H1 (cell line): ENCODE data around the gene PHF13. TPM values are rescaled to one million over a fixed set of nuclear protein-coding genes. Genes with fewer than 3 reads are reported as not detected.

Source experiments
- POLR2A ChIP-seq, 2 experiments: IDR thresholded peaks; 1 replicate in 1 of 2; 2 replicates in 1 of 2; pipeline ENCODE4 v1.6.1; 2011; ENCODE audit warnings: low read depth in 2 of 2, low read length in 2 of 2, mild to moderate bottlenecking in 2 of 2; ENCODE audit errors: control extremely low read depth in 1 of 2
- polyA plus RNA-seq, 7 experiments: library from polyadenylated mRNA; depleted of rRNA in 3 of 7; stranded (reverse) in 5 of 7; unstranded in 2 of 7; fragments of >200 nt in 5 of 7; fragments of 200-250 nt in 2 of 7; gene quantifications; 1 replicate in 5 of 7; 2 replicates in 1 of 7; 4 replicates in 1 of 7; pipeline versions ENCODE4 v1.2.1 to v1.2.3, GENCODE V29; 2011 to 2013; ENCODE audit warnings: missing spikeins in 2 of 7, mixed read lengths in 2 of 7
- total RNA-seq: library from RNA; stranded (reverse); fragmentation: NEBNext Ultra II Directional; extraction: Animal tissue kit (Norgen Biotek cat#: 25700); gene quantifications from 2 replicates; pipeline ENCODE4 v1.2.1, GENCODE V29; 2021
- TF ChIP-seq, protein P1 (sequence below): fragments of 300-600 bp; sonication (generic); IDR thresholded peaks from 2 replicates; pipeline ENCODE4 v1.7.1; 2012; ENCODE audit warnings: low read length, moderate library complexity, mild to moderate bottlenecking, inconsistent platforms; ENCODE audit not compliant: insufficient replicate concordance

The PHF13 gene
- total and polyA plus RNA-seq, 2 of the 8 experiments (the other 6 are each of a cell fraction or from before 2014, with no cell fraction given) = 11.7 to 39.6 TPM

DNA sequence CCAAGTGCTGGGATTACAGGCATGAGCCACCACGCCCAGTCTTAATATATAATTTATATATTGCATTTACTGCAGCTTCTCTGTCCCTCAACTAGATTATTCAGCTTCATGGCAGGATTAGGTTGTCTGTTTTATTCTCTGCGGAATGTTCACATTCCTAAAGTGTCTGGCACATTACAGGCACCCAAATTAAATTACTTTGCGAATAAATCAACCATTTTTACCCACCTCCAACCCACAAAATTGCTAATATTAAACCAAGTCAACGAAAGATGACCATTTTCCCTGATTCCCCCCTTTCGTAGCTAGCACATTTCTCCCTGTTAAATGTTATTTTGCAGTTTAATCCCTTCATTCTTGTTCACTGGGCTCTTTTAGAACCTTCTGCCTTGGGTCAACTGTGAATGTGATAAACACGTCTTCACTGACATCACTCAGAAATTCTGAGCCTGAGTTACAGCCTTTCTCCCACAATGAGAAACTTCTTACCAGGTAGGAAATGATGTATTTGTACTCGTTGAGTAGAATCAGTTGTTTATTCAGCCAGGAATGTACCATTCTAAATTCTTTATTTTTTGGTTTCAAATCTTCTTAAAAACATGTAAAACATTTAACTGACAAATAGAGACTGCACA is 47.0 kb downstream of the PHF13 start (continued):
- TF ChIP-seq, protein P1, sequence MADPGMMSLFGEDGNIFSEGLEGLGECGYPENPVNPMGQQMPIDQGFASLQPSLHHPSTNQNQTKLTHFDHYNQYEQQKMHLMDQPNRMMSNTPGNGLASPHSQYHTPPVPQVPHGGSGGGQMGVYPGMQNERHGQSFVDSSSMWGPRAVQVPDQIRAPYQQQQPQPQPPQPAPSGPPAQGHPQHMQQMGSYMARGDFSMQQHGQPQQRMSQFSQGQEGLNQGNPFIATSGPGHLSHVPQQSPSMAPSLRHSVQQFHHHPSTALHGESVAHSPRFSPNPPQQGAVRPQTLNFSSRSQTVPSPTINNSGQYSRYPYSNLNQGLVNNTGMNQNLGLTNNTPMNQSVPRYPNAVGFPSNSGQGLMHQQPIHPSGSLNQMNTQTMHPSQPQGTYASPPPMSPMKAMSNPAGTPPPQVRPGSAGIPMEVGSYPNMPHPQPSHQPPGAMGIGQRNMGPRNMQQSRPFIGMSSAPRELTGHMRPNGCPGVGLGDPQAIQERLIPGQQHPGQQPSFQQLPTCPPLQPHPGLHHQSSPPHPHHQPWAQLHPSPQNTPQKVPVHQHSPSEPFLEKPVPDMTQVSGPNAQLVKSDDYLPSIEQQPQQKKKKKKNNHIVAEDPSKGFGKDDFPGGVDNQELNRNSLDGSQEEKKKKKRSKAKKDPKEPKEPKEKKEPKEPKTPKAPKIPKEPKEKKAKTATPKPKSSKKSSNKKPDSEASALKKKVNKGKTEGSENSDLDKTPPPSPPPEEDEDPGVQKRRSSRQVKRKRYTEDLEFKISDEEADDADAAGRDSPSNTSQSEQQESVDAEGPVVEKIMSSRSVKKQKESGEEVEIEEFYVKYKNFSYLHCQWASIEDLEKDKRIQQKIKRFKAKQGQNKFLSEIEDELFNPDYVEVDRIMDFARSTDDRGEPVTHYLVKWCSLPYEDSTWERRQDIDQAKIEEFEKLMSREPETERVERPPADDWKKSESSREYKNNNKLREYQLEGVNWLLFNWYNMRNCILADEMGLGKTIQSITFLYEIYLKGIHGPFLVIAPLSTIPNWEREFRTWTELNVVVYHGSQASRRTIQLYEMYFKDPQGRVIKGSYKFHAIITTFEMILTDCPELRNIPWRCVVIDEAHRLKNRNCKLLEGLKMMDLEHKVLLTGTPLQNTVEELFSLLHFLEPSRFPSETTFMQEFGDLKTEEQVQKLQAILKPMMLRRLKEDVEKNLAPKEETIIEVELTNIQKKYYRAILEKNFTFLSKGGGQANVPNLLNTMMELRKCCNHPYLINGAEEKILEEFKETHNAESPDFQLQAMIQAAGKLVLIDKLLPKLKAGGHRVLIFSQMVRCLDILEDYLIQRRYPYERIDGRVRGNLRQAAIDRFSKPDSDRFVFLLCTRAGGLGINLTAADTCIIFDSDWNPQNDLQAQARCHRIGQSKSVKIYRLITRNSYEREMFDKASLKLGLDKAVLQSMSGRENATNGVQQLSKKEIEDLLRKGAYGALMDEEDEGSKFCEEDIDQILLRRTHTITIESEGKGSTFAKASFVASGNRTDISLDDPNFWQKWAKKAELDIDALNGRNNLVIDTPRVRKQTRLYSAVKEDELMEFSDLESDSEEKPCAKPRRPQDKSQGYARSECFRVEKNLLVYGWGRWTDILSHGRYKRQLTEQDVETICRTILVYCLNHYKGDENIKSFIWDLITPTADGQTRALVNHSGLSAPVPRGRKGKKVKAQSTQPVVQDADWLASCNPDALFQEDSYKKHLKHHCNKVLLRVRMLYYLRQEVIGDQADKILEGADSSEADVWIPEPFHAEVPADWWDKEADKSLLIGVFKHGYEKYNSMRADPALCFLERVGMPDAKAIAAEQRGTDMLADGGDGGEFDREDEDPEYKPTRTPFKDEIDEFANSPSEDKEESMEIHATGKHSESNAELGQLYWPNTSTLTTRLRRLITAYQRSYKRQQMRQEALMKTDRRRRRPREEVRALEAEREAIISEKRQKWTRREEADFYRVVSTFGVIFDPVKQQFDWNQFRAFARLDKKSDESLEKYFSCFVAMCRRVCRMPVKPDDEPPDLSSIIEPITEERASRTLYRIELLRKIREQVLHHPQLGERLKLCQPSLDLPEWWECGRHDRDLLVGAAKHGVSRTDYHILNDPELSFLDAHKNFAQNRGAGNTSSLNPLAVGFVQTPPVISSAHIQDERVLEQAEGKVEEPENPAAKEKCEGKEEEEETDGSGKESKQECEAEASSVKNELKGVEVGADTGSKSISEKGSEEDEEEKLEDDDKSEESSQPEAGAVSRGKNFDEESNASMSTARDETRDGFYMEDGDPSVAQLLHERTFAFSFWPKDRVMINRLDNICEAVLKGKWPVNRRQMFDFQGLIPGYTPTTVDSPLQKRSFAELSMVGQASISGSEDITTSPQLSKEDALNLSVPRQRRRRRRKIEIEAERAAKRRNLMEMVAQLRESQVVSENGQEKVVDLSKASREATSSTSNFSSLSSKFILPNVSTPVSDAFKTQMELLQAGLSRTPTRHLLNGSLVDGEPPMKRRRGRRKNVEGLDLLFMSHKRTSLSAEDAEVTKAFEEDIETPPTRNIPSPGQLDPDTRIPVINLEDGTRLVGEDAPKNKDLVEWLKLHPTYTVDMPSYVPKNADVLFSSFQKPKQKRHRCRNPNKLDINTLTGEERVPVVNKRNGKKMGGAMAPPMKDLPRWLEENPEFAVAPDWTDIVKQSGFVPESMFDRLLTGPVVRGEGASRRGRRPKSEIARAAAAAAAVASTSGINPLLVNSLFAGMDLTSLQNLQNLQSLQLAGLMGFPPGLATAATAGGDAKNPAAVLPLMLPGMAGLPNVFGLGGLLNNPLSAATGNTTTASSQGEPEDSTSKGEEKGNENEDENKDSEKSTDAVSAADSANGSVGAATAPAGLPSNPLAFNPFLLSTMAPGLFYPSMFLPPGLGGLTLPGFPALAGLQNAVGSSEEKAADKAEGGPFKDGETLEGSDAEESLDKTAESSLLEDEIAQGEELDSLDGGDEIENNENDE = no peak
- TF ChIP-seq POLR2A (IDR thresholded peaks at IDR 0.05; ENCODE audit: control extremely low read depth in 1 of 2, low read depth in 2 of 2, low read length in 2 of 2) = no peak
